SJCRH30 (cell line): ENCODE results near the gene SP2. TPM values are rescaled to one million over a fixed set of nuclear protein-coding genes. Genes with fewer than 3 reads are reported as not detected.

Experiments
- DNase-seq, 2 experiments: peaks; one replicate each; pipeline ENCODE4 v3.0.0-alpha.2; 2015 to 2020
- H3K27ac ChIP-seq: fragments of 250-450 bp; sonication (Bioruptor Pico); 2 replicates; pipeline ENCODE4 v1.5.1; 2020; ENCODE audit warnings: mild to moderate bottlenecking, moderate library complexity
- H3K27me3 ChIP-seq: fragments of 250-450 bp; sonication (Bioruptor Pico); 2 replicates; pipeline ENCODE4 v1.5.1; 2020; ENCODE audit warnings: mild to moderate bottlenecking, moderate library complexity
- H3K36me3 ChIP-seq: fragments of 250-450 bp; sonication (Bioruptor Pico); 2 replicates; pipeline ENCODE4 v1.5.1; 2020; ENCODE audit warnings: mild to moderate bottlenecking, moderate library complexity
- H3K4me1 ChIP-seq: fragments of 250-450 bp; sonication (Bioruptor Pico); 2 replicates; pipeline ENCODE4 v1.5.1; 2020; ENCODE audit warnings: mild to moderate bottlenecking, moderate library complexity
- H3K4me3 ChIP-seq: fragments of 250-450 bp; sonication (Bioruptor Pico); 2 replicates; pipeline ENCODE4 v1.5.1; 2020; ENCODE audit warnings: mild to moderate bottlenecking, moderate library complexity
- H3K9me3 ChIP-seq: fragments of 250-450 bp; sonication (Bioruptor Pico); replicated peaks from 2 replicates; pipeline ENCODE4 v1.5.1; 2020; ENCODE audit warnings: mild to moderate bottlenecking, moderate library complexity
- total RNA-seq: library from RNA; depleted of rRNA; stranded (reverse); fragments of >200 nt; shearing (Covaris generic); gene quantifications from 2 replicates; pipeline ENCODE4 v1.2.3, GENCODE V29; 2014; rRNA removed

SP2 gene
- 3.7 and 3.9 TPM in 2 replicates for total RNA-seq

- peak within 1 kb of the TSS; percentile 98 for H3K27ac ChIP-seq
- H3K27me3 ChIP-seq = no peaks in the 10 kb centered on the region
- no peaks in the 10 kb centered on the region for H3K9me3 ChIP-seq
- peaks cover 8% of the 10 kb centered on the region for H3K4me1 ChIP-seq
- no peaks in the 10 kb centered on the region for H3K36me3 ChIP-seq
- peak; percentile 100 for DNase-seq
- peak within 1 kb of the TSS; percentile 94 for H3K4me3 ChIP-seq
These were observed at the start of gene SP2 for GRCh38 chr17:47895856-47896671. Gene SP2, plus strand, starts transcription at chr17:47896236. Its CDS starts 51 bp downstream, at chr17:47896287.

GRCh38 chr17:47846716-47847340 lies 49.2 kb upstream of the SP2 start:
- H3K36me3 ChIP-seq = no peaks in the 10 kb centered on the region
- no peak overlapping the region for H3K27ac ChIP-seq
- no peak overlapping the region for H3K4me3 ChIP-seq
- no peaks in the 10 kb centered on the region for H3K9me3 ChIP-seq
- peaks cover 8% of the 10 kb centered on the region for H3K4me1 ChIP-seq
- no peak for DNase-seq
- peaks cover 63% of the 10 kb centered on the region for H3K27me3 ChIP-seq

- Histone ChIP-seq H3K9me3 (no peaks in the 10 kb centered on the region), H3K27me3 (peaks cover 68% of the 10 kb centered on the region), H3K4me1 (peaks cover 4% of the 10 kb centered on the region; the same call in 1 of the 2 replicates), H3K4me3 (no peak overlapping the region), H3K27ac (no peak overlapping the region), H3K36me3 (no peaks in the 10 kb centered on the region)
- DNase-seq = no peak
These were observed 48.5 kb upstream of the SP2 start for GRCh38 chr17:47847341-47848197.

GRCh38 chr17:47848198-47848513 lies 47.9 kb upstream of the SP2 start:
- peaks cover 4% of the 10 kb centered on the region; the same call in 1 of the 2 replicates for H3K4me1 ChIP-seq
- H3K36me3 ChIP-seq = no peaks in the 10 kb centered on the region
- no peak overlapping the region for H3K4me3 ChIP-seq
- DNase-seq = no peak
- no peaks in the 10 kb centered on the region for H3K9me3 ChIP-seq
- H3K27me3 ChIP-seq = peaks cover 74% of the 10 kb centered on the region
- no peak overlapping the region for H3K27ac ChIP-seq

- no peaks in the 10 kb centered on the region for H3K36me3 ChIP-seq
- DNase-seq = no peak
- H3K27me3 ChIP-seq = peaks cover 81% of the 10 kb centered on the region
- no peak overlapping the region for H3K27ac ChIP-seq
- no peaks in the 10 kb centered on the region for H3K4me1 ChIP-seq
- H3K9me3 ChIP-seq = no peaks in the 10 kb centered on the region
- no peak overlapping the region for H3K4me3 ChIP-seq
These were observed 45.7 kb upstream of the SP2 start for GRCh38 chr17:47850373-47850691.

DNA sequence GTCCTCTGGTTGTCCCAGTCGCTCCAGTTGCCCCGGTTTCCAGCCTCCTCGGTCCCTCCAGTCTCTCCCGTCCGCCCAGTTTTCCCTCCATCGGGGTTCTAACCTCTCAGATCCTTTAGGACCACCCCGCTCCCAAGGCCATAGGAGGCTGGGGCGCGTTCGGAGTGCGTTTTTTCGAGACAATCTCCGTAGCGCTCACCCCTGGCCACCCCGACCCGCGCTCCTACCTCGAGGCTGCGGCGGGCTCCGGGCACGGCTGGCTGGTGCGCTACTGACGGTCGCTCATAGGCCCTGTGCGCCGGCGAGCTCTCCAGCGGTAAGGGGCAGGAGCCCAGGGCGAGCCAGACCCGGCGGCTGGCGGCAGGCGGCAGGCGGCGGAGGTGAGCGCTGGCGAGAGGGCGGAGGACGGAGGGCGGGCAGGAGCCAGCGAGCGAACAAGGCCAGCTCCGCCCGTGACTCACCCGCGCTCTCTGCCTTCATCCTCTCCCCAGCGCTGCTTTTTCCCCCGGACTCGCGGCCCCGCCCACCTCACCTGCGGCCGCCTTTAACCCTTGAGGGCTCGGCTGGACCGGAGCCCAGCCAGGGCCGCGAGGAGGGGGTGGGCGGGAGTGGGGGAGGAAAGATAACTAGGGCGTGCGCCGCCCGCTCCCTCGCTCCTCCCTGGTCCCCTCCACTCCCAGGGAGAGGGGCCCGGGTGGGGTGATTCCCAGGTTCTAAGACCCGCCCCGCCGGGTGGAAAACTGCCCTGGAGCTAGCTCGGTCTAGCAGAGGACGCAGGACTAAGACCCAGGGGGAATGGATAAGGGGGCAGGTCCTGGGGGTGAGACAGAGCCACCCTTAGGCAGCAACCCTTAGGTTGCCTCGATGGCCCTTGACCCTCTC lies 45.1 kb upstream of the SP2 start, which contains the start of gene SP6:
TSS of gene SP6 (minus strand) at position 472 of the 882 bp plus-strand sequence. CDS start 2,734 bp downstream, outside the sequence.
- Histone ChIP-seq H3K9me3 (no peaks in the 10 kb centered on the region), H3K36me3 (no peaks in the 10 kb centered on the region), H3K27ac (no peak within 1 kb of the TSS), H3K27me3 (peaks cover 81% of the 10 kb centered on the region), H3K4me3 (peak within 1 kb of the TSS; percentile 3; the same call in 1 of the 2 replicates), H3K4me1 (no peaks in the 10 kb centered on the region)
- DNase-seq = peak; percentile 45 to 58

DNA sequence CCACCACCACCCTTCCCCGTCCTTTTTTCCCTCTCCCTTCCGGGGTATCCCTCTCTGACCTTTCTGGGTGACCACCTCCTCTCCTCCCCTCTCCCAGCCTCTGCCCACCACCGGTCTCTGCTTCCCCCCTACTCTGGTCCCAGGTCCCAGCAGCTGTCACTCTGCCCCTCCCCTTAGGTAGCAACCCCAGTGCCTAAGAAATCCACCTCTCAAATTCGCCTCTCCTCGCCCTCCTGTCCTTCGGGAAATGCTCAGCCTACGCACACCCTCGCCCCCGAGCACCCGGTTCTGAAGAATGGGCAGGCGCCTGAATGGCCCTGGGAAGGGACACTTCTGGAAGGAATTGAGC lies 44.3 kb upstream of the SP2 start:
- H3K36me3 ChIP-seq = no peaks in the 10 kb centered on the region
- H3K27ac ChIP-seq = no peak overlapping the region
- no peak for DNase-seq
- H3K9me3 ChIP-seq = no peaks in the 10 kb centered on the region
- no peak overlapping the region for H3K4me3 ChIP-seq
- peaks cover 80% of the 10 kb centered on the region for H3K27me3 ChIP-seq
- H3K4me1 ChIP-seq = no peaks in the 10 kb centered on the region

DNA sequence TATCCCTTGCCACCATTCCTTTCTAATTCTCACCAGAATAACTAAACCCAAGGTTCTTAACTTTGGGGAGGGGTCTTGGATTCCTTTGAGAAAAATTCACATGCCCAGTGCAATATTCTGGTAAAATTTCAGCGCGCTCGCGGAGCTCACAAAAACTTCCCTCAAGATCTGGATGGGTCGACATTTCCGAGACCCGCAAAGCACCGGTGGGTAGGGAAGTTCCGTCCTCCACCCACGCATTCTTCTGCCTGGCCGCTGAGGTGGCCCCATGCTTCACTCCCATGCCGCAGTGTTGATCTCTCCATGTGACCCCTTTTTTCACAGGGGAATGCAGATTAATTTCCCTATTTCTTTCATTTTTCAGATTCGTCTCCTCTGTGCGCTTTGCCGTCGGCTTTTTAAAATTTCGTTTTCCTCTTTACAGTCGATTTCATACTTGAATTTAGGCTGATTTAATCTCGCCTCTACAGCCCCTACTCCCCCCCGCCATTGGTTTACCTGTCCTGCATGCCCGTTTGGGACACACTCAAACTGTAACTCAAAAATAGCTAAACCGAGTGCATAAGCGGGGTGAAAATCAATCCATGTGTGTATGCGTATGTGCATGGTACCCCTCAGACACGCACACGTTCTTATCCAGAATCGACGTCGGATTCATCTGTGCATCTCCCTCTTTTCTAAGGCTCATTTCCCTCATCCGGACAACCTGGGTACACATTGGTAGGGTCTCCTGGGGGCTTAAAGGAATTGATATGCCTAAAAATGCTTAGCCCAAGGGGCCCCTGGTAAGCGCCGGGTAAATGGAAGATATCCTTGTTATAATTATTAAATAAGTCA lies 43.7 kb upstream of the SP2 start:
- Histone ChIP-seq H3K36me3 (no peaks in the 10 kb centered on the region), H3K27me3 (peaks cover 78% of the 10 kb centered on the region)
- no peak for DNase-seq

DNA sequence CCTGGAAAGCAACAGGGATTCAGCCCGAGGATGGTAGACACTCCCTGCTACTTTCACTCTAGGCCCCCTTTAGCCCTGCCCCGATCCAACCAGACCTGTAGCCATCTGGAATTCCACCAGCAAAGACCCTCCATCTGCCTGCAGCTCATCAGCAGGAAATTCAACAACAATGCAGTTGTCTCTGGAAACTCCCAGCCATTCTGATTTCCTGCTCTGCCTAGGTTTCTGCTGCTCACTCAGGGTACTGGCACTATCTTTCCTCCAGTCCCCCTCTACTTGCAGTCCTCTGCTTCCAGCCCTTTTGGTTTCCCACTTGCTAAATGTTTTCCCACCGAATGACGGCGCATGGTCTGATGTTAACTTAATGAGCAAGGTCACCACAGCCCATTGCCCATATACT lies 42.4 kb upstream of the SP2 start:
- no peak for DNase-seq
- H3K27me3 ChIP-seq = peaks cover 72% of the 10 kb centered on the region

More for the DNA sequence above, 43.7 kb upstream of the SP2 start:
- no peak overlapping the region for H3K27ac ChIP-seq
- H3K4me3 ChIP-seq = no peak overlapping the region
- no peaks in the 10 kb centered on the region for H3K9me3 ChIP-seq
- no peaks in the 10 kb centered on the region for H3K4me1 ChIP-seq

DNA sequence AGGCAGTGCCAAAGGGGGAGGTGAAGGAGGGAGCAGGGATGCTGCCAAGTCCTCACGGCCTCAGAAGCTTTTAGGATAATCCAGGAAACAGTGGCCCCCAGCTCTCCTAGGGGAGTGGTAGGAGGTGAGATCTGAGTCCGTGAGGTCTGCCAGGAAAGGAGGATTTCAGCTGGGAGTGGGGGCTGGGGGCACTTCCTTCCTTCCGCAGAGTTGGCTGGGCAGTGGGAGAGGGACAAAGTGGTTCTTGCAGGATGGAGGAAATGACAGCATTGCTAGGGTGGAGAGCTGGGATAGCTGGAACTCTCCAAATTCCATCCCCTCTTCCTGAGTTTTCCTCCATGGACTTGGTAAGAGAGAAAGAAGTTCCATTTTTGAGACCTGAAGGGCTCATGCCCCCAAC lies 40.3 kb upstream of the SP2 start:
- Histone ChIP-seq H3K4me1 (no peaks in the 10 kb centered on the region), H3K36me3 (no peaks in the 10 kb centered on the region), H3K9me3 (no peaks in the 10 kb centered on the region), H3K27ac (no peak overlapping the region), H3K27me3 (peaks cover 61% of the 10 kb centered on the region), H3K4me3 (no peak overlapping the region)
- no peak for DNase-seq

More for the DNA sequence above, 42.4 kb upstream of the SP2 start:
- H3K36me3 ChIP-seq = no peaks in the 10 kb centered on the region
- H3K27ac ChIP-seq = no peak overlapping the region
- H3K4me1 ChIP-seq = no peaks in the 10 kb centered on the region
- H3K9me3 ChIP-seq = no peaks in the 10 kb centered on the region
- H3K4me3 ChIP-seq = no peak overlapping the region

DNA sequence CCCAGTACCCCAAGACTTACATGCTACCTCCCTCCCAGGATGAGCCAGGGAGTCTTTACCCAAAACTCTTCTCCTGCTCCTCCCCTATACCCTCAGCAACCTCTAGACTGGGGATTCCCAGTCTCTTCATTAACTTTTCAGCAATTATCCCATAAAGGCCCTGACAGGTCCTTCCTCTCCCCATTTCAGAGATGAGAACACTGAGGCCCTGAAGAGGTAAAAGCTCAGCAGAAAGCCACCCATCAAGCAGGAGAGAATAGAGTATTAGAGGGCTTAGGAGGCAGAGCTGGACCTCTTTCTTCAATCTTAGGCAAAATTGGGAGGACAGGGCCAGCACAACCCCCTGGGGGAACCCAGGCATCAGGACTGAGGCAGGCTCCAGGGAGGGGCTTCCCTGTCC lies 39.2 kb upstream of the SP2 start:
- Histone ChIP-seq H3K27me3 (peaks cover 57% of the 10 kb centered on the region), H3K36me3 (no peaks in the 10 kb centered on the region), H3K27ac (no peak overlapping the region), H3K9me3 (no peaks in the 10 kb centered on the region), H3K4me1 (no peaks in the 10 kb centered on the region), H3K4me3 (no peak overlapping the region)
- DNase-seq = no peak

- Histone ChIP-seq H3K4me1 (no peaks in the 10 kb centered on the region; the same call in 1 of the 2 replicates), H3K27me3 (peaks cover 49% of the 10 kb centered on the region), H3K9me3 (no peaks in the 10 kb centered on the region)
These were observed 38.2 kb upstream of the SP2 start for GRCh38 chr17:47857551-47858455.

GRCh38 chr17:47860386-47860785 lies 35.6 kb upstream of the SP2 start:
- no peaks in the 10 kb centered on the region; the same call in 1 of the 2 replicates for H3K4me1 ChIP-seq
- peaks cover 31% of the 10 kb centered on the region for H3K27me3 ChIP-seq
- H3K27ac ChIP-seq = no peak overlapping the region
- H3K36me3 ChIP-seq = no peaks in the 10 kb centered on the region
- H3K4me3 ChIP-seq = no peak overlapping the region
- DNase-seq = no peak
- H3K9me3 ChIP-seq = no peaks in the 10 kb centered on the region

More at GRCh38 chr17:47857551-47858455, 38.2 kb upstream of the SP2 start:
- Histone ChIP-seq H3K27ac (no peak overlapping the region), H3K4me3 (no peak overlapping the region), H3K36me3 (no peaks in the 10 kb centered on the region)
- DNase-seq = no peak
